HG03060 (cell line): Measurements from ENCODE around the gene CTR9.

Source experiments
- ATAC-seq: cut with Tn5 transposase; IDR thresholded peaks from one replicate; pipeline ENCODE4 v1.9.1; 2021; ENCODE audit warnings: low read depth, moderate number of reproducible peaks; ENCODE audit not compliant: unreplicated experiment

Gene CTR9

GRCh38 chr11:10750838-10751580, at the start of gene CTR9:
CTR9 (plus strand) TSS chr11:10751246; CDS start chr11:10751413, 167 bp downstream.
- peak; percentile 50 for ATAC-seq

GRCh38 chr11:10701982-10702381, 49.1 kb upstream of the CTR9 start:
- ATAC-seq, result no peak

GRCh38 chr11:10708131-10708530, 42.9 kb upstream of the CTR9 start:
- no peak for ATAC-seq

GRCh38 chr11:10709299-10710086, 41.6 kb upstream of the CTR9 start:
- ATAC-seq, result no peak

GRCh38 chr11:10715571-10715970, 35.5 kb upstream of the CTR9 start:
- ATAC-seq, result no peak

GRCh38 chr11:10716122-10716521, 34.9 kb upstream of the CTR9 start:
- ATAC-seq, result no peak

GRCh38 chr11:10716543-10717259, 34.3 kb upstream of the CTR9 start:
- ATAC-seq, result no peak

- no peak for ATAC-seq
Observed at GRCh38 chr11:10719616-10720015, 31.4 kb upstream of the CTR9 start.

GRCh38 chr11:10720881-10721376, 30.1 kb upstream of the CTR9 start:
- ATAC-seq, result no peak

GRCh38 chr11:10722307-10722706, 28.7 kb upstream of the CTR9 start:
- no peak for ATAC-seq

- no peak for ATAC-seq
Observed at GRCh38 chr11:10725114-10725906, 25.7 kb upstream of the CTR9 start.

- no peak for ATAC-seq
Observed at GRCh38 chr11:10725907-10726253, 25.2 kb upstream of the CTR9 start.

- no peak for ATAC-seq
Observed at GRCh38 chr11:10727146-10727851, 23.7 kb upstream of the CTR9 start.

- ATAC-seq, result no peak
Observed at GRCh38 chr11:10728154-10728553, 22.9 kb upstream of the CTR9 start.

GRCh38 chr11:10728789-10729472, 22.1 kb upstream of the CTR9 start:
- ATAC-seq, result no peak

GRCh38 chr11:10730151-10730550, 20.9 kb upstream of the CTR9 start:
- ATAC-seq, result no peak

- ATAC-seq, result no peak
Observed at GRCh38 chr11:10731064-10731680, 19.9 kb upstream of the CTR9 start.
